Endothelial cell of umbilical vein (primary cell): ENCODE measurements around the gene MORC1. TPM values are rescaled to one million over a fixed set of nuclear protein-coding genes. Genes with fewer than 3 reads are reported as not detected.

Experiments
- BruUV-seq: library from RNA; stranded (reverse); fragments of 400-500 nt; replicated peaks from 2 replicates; lab custom pipeline; 2021; lab: Mats Ljungman, UMichigan
- CTCF ChIA-PET: fragments of 300-600, 350-600 bp; sonication (Branson Sonifier 250); formaldehyde crosslinking; loops from one replicate; lab custom pipeline; 2021; ENCODE audit warnings: antibody characterized with exemption, inconsistent platforms; lab: Charles Lee
- POLR2A ChIA-PET: fragments of 300-600, 350-600 bp; sonication (Branson Sonifier 250); formaldehyde crosslinking; loops from one replicate; lab custom pipeline; 2021; ENCODE audit warnings: antibody characterized with exemption, inconsistent platforms; lab: Charles Lee
- DNase-seq: peaks from one replicate; pipeline ENCODE4 v3.0.0-alpha.2; 2011; ENCODE audit warnings: low read depth, low spot score
- FAIRE-seq: peaks from 2 replicates; lab custom pipeline; 2011; peaks lifted over from hg19 to GRCh38; lab: Jason Lieb, UNC
- H2AFZ ChIP-seq: 2 replicates; pipeline ENCODE4 v1.6.0; 2012; ENCODE audit warnings: low read depth, low read length, control low read depth, inconsistent platforms
- H3K27ac ChIP-seq: 2 replicates; pipeline ENCODE4 v1.5.1; 2011; ENCODE audit warnings: low read depth, mild to moderate bottlenecking, control low read depth, low read length, moderate library complexity; ENCODE audit not compliant: insufficient read depth
- H3K27me3 ChIP-seq, 2 experiments: 2 replicates each; pipeline versions ENCODE4 v1.6.0 to v1.6.1; 2011; ENCODE audit warnings: low read length in 2 of 2, mixed read lengths in 1 of 2; ENCODE audit not compliant: control insufficient read depth in 2 of 2, insufficient read depth in 2 of 2
- H3K36me3 ChIP-seq, 2 experiments: 2 replicates in 1 of 2; 3 replicates in 1 of 2; pipeline ENCODE4 v1.5.1; 2011; ENCODE audit warnings: low read length in 2 of 2, mild to moderate bottlenecking in 1 of 2, moderate library complexity in 1 of 2; ENCODE audit not compliant: control insufficient read depth in 2 of 2, insufficient read depth in 2 of 2; ENCODE audit errors: extremely low read depth in 1 of 2
- H3K4me1 ChIP-seq: 3 replicates; pipeline ENCODE4 v1.5.1; 2011; ENCODE audit warnings: mild to moderate bottlenecking, low read length; ENCODE audit not compliant: control insufficient read depth, insufficient read depth; ENCODE audit errors: extremely low read depth
- H3K4me2 ChIP-seq: 2 replicates; pipeline ENCODE4 v1.6.1; 2011; ENCODE audit warnings: low read length, control low read depth, mixed read lengths; ENCODE audit not compliant: insufficient read depth
- H3K4me3 ChIP-seq, 3 experiments: fragments of 200-600 bp in 1 of 3; sonication (generic), shearing (Covaris generic) in 1 of 3; replicated peaks in 1 of 3; 2 replicates each; pipeline ENCODE4 v1.5.1; 2011 to 2016; ENCODE audit warnings: control low read depth in 3 of 3, low read length in 3 of 3, mild to moderate bottlenecking in 2 of 3, inconsistent platforms in 1 of 3, low read depth in 1 of 3, moderate library complexity in 1 of 3; ENCODE audit not compliant: insufficient read depth in 1 of 3
- H3K79me2 ChIP-seq: 2 replicates; pipeline ENCODE4 v1.6.0; 2012; ENCODE audit warnings: low read length, inconsistent platforms; ENCODE audit not compliant: control insufficient read depth, insufficient read depth
- H3K9ac ChIP-seq: replicated peaks from 2 replicates; pipeline ENCODE3; 2011; ENCODE audit warnings: low read length, control low read depth; ENCODE audit not compliant: insufficient read depth; ENCODE audit errors: extremely low read depth
- H3K9me1 ChIP-seq: replicated peaks from 3 replicates; pipeline ENCODE4 v1.6.0; 2011; ENCODE audit warnings: mild to moderate bottlenecking, low read length; ENCODE audit not compliant: control insufficient read depth, insufficient read depth; ENCODE audit errors: extremely low read depth
- H3K9me3 ChIP-seq: replicated peaks from 2 replicates; pipeline ENCODE4 v1.5.1; 2012; ENCODE audit warnings: low read length, inconsistent platforms; ENCODE audit not compliant: control insufficient read depth, insufficient read depth
- H4K20me1 ChIP-seq: replicated peaks from 2 replicates; pipeline ENCODE3; 2011; ENCODE audit warnings: mild to moderate bottlenecking, low read length; ENCODE audit not compliant: control insufficient read depth, insufficient read depth; ENCODE audit errors: extremely low read depth
- EZH2 ChIP-seq: IDR thresholded peaks from 2 replicates; pipeline ENCODE4 v1.6.1; 2012; ENCODE audit warnings: borderline replicate concordance, low read depth, mild to moderate bottlenecking, moderate library complexity, low read length, inconsistent platforms; ENCODE audit not compliant: severe bottlenecking
- FOS ChIP-seq: IDR thresholded peaks from 2 replicates; pipeline ENCODE4 v1.6.1; 2011; ENCODE audit warnings: mild to moderate bottlenecking, low read length, moderate library complexity, borderline replicate concordance; ENCODE audit not compliant: insufficient read depth
- GATA2 ChIP-seq: IDR thresholded peaks from 2 replicates; pipeline ENCODE4 v1.7.0; 2011; ENCODE audit warnings: low read depth, mild to moderate bottlenecking, moderate library complexity, mixed read lengths, low read length; ENCODE audit not compliant: insufficient read length, insufficient read depth
- JUN ChIP-seq: IDR thresholded peaks from 2 replicates; pipeline ENCODE4 v1.6.1; 2011; ENCODE audit warnings: borderline replicate concordance, low read depth; ENCODE audit not compliant: insufficient read length, insufficient read depth
- MYC ChIP-seq: IDR thresholded peaks from one replicate; pipeline ENCODE4 v1.6.1; 2011; ENCODE audit warnings: mild to moderate bottlenecking, low read depth, low read length
- POLR2A ChIP-seq: IDR thresholded peaks from 2 replicates; pipeline ENCODE4 v1.6.1; 2012; ENCODE audit warnings: low read depth, mild to moderate bottlenecking, control low read depth, low read length
- POLR2AphosphoS5 ChIP-seq: IDR thresholded peaks from 2 replicates; pipeline ENCODE4 v1.6.1; 2012; ENCODE audit warnings: low read depth, mild to moderate bottlenecking, control low read depth, low read length, moderate library complexity; ENCODE audit not compliant: insufficient read depth
- dilution Hi-C: fragments of 300-500 bp; cut with MboI; formaldehyde crosslinking; loops from one replicate; pipeline ENCODE4 v1.15.0; 2019; ENCODE audit warnings: low sequenced_read_pairs; ENCODE audit not compliant: extremely low pct_ligation_motif_present
- intact Hi-C: fragments of 100-400 bp; cut with micrococcal nuclease; formaldehyde crosslinking; loops from one replicate; pipeline ENCODE4 v1.10.0; 2022
- polyA plus RNA-seq, 4 experiments: library from polyadenylated mRNA; depleted of rRNA in 3 of 4; stranded (reverse) in 3 of 4; unstranded in 1 of 4; fragments of >200 nt; gene quantifications; 2 replicates each; pipeline versions ENCODE4 v1.2.1 to v1.2.3, GENCODE V29; 2011 to 2012; ENCODE audit warnings: missing spikeins in 1 of 4
- total RNA-seq: library from RNA; stranded (reverse); gene quantifications from 2 replicates; pipeline ENCODE4 v1.2.3, GENCODE V29; 2021
- TF ChIP-seq, protein P1 (sequence below), 2 donors: IDR thresholded peaks; 1 replicate in 1 of 2; 2 replicates in 1 of 2; pipeline ENCODE4 v1.5.1; 2011; ENCODE audit warnings: low read length in 2 of 2, mild to moderate bottlenecking in 2 of 2, moderate library complexity in 2 of 2, control low read depth in 1 of 2, inconsistent platforms in 1 of 2, low read depth in 1 of 2; ENCODE audit not compliant: insufficient read depth in 1 of 2; ENCODE audit errors: extremely low read depth in 1 of 2
- TF ChIP-seq, protein P2 (sequence below): IDR thresholded peaks from 2 replicates; pipeline ENCODE4 v1.6.1; 2011; ENCODE audit not compliant: insufficient read depth, insufficient read length

MORC1 gene
- total and polyA plus RNA-seq, 2 donors (not counting 3 experiments of a cell fraction or from before 2014, with no cell fraction given), result not detected

DNA sequence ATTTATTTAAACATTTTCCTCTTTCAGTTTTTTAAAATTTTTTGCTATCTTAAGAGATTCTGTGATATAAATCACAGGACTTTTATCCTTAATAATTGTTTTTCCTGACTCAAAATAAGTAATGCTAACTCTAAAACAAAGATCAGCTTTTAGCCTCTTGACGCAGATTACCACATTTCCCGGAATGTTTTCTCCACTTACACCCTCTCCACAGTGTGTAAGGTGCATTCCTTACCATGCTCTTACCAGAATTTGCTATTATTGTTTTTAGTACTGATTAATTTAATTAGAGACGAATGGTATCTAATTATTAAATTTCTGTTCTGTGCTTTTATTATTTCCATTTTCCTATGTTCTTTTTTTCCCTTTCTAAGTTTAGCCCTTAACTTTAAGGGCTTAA is 199.1 kb downstream of the MORC1 start:
- H3K4me2 ChIP-seq, result no peak overlapping the region
- no TSS peak for BruUV-seq
- H4K20me1 ChIP-seq, result no peaks in the 10 kb centered on the region
- H3K9me3 ChIP-seq, result no peaks in the 10 kb centered on the region
- no peak overlapping the region for H2AFZ ChIP-seq
- no peak overlapping the region for H3K27ac ChIP-seq
- no peaks in the 10 kb centered on the region for H3K4me1 ChIP-seq
- no peak overlapping the region for H3K9ac ChIP-seq
- no peaks in the 10 kb centered on the region for H3K9me1 ChIP-seq
- CTCF ChIA-PET, result interaction anchor here (3.7 kb wide), 1 partner anchor 257 kb away, joined by 11 read pairs; no protein-coding TSS in a partner anchor
- FAIRE-seq, result no peak
- POLR2A ChIA-PET, result no interaction called here
- no peaks in the 10 kb centered on the region for H3K79me2 ChIP-seq
- intact Hi-C loops, result no loop called here
- peaks cover 0 to 1% of the 10 kb centered on the region in 2 experiments for H3K27me3 ChIP-seq
- TF ChIP-seq, protein P1, sequence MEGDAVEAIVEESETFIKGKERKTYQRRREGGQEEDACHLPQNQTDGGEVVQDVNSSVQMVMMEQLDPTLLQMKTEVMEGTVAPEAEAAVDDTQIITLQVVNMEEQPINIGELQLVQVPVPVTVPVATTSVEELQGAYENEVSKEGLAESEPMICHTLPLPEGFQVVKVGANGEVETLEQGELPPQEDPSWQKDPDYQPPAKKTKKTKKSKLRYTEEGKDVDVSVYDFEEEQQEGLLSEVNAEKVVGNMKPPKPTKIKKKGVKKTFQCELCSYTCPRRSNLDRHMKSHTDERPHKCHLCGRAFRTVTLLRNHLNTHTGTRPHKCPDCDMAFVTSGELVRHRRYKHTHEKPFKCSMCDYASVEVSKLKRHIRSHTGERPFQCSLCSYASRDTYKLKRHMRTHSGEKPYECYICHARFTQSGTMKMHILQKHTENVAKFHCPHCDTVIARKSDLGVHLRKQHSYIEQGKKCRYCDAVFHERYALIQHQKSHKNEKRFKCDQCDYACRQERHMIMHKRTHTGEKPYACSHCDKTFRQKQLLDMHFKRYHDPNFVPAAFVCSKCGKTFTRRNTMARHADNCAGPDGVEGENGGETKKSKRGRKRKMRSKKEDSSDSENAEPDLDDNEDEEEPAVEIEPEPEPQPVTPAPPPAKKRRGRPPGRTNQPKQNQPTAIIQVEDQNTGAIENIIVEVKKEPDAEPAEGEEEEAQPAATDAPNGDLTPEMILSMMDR (IDR thresholded peaks at IDR 0.05; ENCODE audit: extremely low read depth in 1 of 2, insufficient read depth in 1 of 2, low read depth in 1 of 2, low read length in 2 of 2), result no peak
- no peak for TF ChIP-seq POLR2A
- TF ChIP-seq FOS, result no peak
- no peak for TF ChIP-seq POLR2AphosphoS5
- no peak for TF ChIP-seq GATA2
- TF ChIP-seq EZH2, result no peak
- TF ChIP-seq, protein P2, sequence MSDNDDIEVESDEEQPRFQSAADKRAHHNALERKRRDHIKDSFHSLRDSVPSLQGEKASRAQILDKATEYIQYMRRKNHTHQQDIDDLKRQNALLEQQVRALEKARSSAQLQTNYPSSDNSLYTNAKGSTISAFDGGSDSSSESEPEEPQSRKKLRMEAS, result no peak
- TF ChIP-seq MYC, result no peak
- TF ChIP-seq JUN, result no peak
- no peak for DNase-seq
- no peaks in the 10 kb centered on the region for H3K36me3 ChIP-seq
- dilution Hi-C loops, result no loop called here
- H3K4me3 ChIP-seq, result no peak overlapping the region
